Choroid plexus epithelial cell (primary cell): ENCODE data around the gene EIPR1.

Source experiments
- DNase-seq: peaks from one replicate; pipeline ENCODE4 v3.0.0-alpha.2; 2010; ENCODE audit warnings: low read depth
- H3K4me3 ChIP-seq: 2 replicates; pipeline ENCODE4 v1.5.1; 2011; ENCODE audit warnings: low read depth, mild to moderate bottlenecking, control low read depth, low read length, moderate library complexity
- TF ChIP-seq, protein P1 (sequence below): conservative IDR thresholded peaks from 2 replicates; pipeline ENCODE4 v1.5.1; 2011; ENCODE audit warnings: low read depth, mild to moderate bottlenecking, control low read depth, inconsistent platforms, low read length, moderate library complexity

EIPR1 gene

DNA sequence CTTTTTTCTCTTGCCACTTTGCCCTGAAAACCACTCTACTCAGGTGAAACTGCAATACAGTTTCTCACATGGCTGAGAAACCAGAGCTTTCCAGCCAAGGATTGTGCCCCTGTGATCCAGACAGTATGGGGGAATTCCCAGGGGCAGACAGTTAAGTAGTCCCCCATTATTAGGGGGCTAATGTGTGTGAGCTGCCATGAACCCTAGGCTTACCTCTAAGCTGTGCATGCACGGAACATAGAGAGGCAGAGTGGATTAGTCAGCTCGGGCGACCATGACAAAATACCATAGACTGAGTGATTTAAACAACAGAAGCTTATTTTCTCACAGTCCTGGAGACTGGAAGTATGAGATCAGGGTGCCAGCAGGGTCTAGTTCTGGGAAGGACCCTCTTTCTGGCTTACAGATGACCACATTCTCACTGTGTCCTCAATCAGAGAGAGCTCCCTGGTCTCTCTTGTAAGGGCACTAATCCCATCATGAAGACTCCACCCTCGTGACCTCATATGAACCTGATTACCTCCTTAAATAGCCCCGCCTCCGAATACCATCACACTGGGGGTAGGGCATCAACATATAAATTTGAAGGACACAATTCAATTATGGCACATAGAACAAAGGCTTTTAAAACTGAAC lies 215.1 kb downstream of the EIPR1 start:
- TF ChIP-seq, protein P1, sequence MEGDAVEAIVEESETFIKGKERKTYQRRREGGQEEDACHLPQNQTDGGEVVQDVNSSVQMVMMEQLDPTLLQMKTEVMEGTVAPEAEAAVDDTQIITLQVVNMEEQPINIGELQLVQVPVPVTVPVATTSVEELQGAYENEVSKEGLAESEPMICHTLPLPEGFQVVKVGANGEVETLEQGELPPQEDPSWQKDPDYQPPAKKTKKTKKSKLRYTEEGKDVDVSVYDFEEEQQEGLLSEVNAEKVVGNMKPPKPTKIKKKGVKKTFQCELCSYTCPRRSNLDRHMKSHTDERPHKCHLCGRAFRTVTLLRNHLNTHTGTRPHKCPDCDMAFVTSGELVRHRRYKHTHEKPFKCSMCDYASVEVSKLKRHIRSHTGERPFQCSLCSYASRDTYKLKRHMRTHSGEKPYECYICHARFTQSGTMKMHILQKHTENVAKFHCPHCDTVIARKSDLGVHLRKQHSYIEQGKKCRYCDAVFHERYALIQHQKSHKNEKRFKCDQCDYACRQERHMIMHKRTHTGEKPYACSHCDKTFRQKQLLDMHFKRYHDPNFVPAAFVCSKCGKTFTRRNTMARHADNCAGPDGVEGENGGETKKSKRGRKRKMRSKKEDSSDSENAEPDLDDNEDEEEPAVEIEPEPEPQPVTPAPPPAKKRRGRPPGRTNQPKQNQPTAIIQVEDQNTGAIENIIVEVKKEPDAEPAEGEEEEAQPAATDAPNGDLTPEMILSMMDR, result no peak

DNA sequence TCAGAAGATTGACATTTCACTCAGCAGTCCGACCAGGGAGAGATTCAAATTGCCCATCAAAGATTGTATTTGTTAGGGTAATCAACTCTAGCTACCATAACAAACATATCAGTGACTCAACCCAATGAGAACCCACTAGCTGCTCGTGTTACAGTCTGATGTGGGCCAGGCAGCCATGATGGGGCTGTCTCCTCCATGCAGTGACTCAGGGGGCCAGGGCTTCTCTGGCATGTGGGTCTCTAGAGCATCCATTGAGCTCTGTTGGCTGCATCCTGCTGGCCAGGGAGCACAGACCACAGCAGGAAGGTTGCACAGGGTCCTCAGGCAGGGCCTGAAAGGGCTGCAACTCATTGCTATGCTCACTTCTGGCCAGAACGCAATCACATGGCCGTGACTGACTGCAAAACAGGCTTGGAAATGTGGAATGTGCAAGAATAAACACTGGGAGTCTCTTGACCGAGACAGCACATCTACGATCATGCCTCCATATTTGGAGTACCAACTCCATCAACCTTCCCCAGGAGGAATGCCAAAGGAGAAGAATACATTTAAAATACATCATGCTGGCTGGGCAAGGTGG lies 216.8 kb downstream of the EIPR1 start:
- TF ChIP-seq, protein P1, result no peak
- H3K4me3 ChIP-seq, result no peak overlapping the region
- DNase-seq, result no peak

More for the DNA sequence above, 215.1 kb downstream of the EIPR1 start:
- H3K4me3 ChIP-seq, result no peak overlapping the region
- no peak for DNase-seq

- no peak overlapping the region for H3K4me3 ChIP-seq
- DNase-seq, result no peak
- TF ChIP-seq, protein P1, result no peak
Observed at GRCh38 chr2:3159782-3160545, 217.7 kb downstream of the EIPR1 start.

DNA sequence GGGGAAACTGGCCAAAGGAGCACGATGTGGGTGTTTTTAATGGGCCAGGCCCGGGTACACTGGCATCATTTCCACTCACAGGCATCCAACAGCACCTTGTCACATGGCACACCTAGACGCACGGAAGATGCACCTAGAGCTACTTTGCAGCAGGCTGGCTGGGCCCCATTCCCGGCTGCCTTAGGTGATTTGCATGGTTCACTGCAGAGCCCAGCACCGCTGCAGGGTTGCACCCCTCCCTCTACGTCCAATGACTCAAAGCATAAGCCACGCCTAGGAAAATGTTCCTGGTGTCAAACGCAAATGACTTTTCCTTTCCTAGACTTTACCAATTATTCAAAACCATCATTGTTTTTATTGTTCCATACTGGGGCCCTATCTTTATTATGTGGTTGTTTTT lies 222.9 kb downstream of the EIPR1 start:
- H3K4me3 ChIP-seq, result no peak overlapping the region
- TF ChIP-seq, protein P1, result no peak
- DNase-seq, result no peak

DNA sequence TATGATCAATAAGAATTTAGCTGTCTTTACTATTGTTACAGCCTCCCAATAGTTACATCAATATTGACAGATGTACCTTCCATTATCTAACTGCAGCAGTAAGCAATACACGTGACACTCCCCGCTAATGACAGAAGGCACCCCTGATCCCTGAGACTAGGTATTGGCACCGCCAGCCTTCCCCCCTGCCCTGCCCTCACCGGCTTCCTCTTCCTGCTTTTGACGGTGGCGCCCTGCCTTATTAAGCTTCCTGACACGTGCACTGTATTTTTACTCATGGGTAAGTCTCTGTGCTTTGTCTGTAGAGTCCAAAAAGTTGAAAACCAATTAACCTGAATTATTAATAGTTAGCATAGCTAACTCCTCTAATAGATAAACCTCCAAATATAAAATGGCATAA lies 223.5 kb downstream of the EIPR1 start:
- no peak overlapping the region for H3K4me3 ChIP-seq
- no peak for DNase-seq
- TF ChIP-seq, protein P1, result no peak

GRCh38 chr2:3151153-3151918 lies 226.3 kb downstream of the EIPR1 start:
- TF ChIP-seq, protein P1, result no peak

More at GRCh38 chr2:3151153-3151918, 226.3 kb downstream of the EIPR1 start:
- H3K4me3 ChIP-seq, result no peak overlapping the region
- DNase-seq, result no peak
